Type B pancreatic cell (in vitro differentiated cells): ENCODE results near the gene PDE6A. TPM values are rescaled to one million over a fixed set of nuclear protein-coding genes. Genes with fewer than 3 reads are reported as not detected.

Experiments used
- DNase-seq: peaks from one replicate; pipeline ENCODE4 v3.0.0; 2021; ENCODE audit warnings: mixed read lengths; ENCODE audit not compliant: unreplicated experiment; ENCODE audit errors: extremely low spot score
- H3K27ac Mint-ChIP-seq: 2 replicates; pipeline ENCODE4 v1.8.0; 2021; ENCODE audit warnings: mild to moderate bottlenecking, mixed read lengths
- H3K27me3 Mint-ChIP-seq: 2 replicates; pipeline ENCODE4 v1.8.0; 2021; ENCODE audit warnings: mixed read lengths
- H3K36me3 Mint-ChIP-seq: 2 replicates; pipeline ENCODE4 v1.8.0; 2021; ENCODE audit warnings: mixed read lengths
- H3K4me1 Mint-ChIP-seq: one replicate; pipeline ENCODE4 v1.8.0; 2021; ENCODE audit warnings: mixed read lengths; ENCODE audit not compliant: unreplicated experiment
- H3K4me3 Mint-ChIP-seq: 2 replicates; pipeline ENCODE4 v1.8.0; 2021; ENCODE audit warnings: mild to moderate bottlenecking, mixed read lengths
- H3K9me3 Mint-ChIP-seq: 2 replicates; pipeline ENCODE4 v1.8.0; 2021; ENCODE audit warnings: mixed read lengths
- CTCF ChIP-seq: fragments of 200-600 bp; sonication (generic); conservative IDR thresholded peaks from 2 replicates; pipeline ENCODE4 v1.5.0; 2021; ENCODE audit warnings: antibody characterized with exemption, mild to moderate bottlenecking
- total RNA-seq: library from RNA; stranded (reverse); gene quantifications from 2 replicates; pipeline ENCODE4 v1.2.1, GENCODE V29; 2021; ENCODE audit warnings: low replicate concordance

PDE6A gene
- total RNA-seq, 1 donor from 2014 or later, result not detected

- Mint-ChIP-seq H3K36me3 (no peaks in the 10 kb centered on the region), H3K9me3 (no peaks in the 10 kb centered on the region), H3K27me3 (peaks cover 3% of the 10 kb centered on the region), H3K4me1 (peaks cover 19% of the 10 kb centered on the region), H3K27ac (peak overlapping the region; percentile 1), H3K4me3 (no peak overlapping the region)
- no peak for TF ChIP-seq CTCF
- DNase-seq, result no peak
Observed at GRCh38 chr5:149913436-149914419, 30.9 kb downstream of the PDE6A start.

- no peak for TF ChIP-seq CTCF
- Mint-ChIP-seq H3K27ac (no peak overlapping the region), H3K4me3 (no peak overlapping the region), H3K36me3 (no peaks in the 10 kb centered on the region), H3K9me3 (no peaks in the 10 kb centered on the region), H3K27me3 (peaks cover 3% of the 10 kb centered on the region), H3K4me1 (peaks cover 19% of the 10 kb centered on the region)
- DNase-seq, result no peak
Observed at GRCh38 chr5:149912226-149912871, 32.2 kb downstream of the PDE6A start.

GRCh38 chr5:149911031-149911430 is 33.6 kb downstream of the PDE6A start:
- Mint-ChIP-seq H3K36me3 (no peaks in the 10 kb centered on the region), H3K9me3 (no peaks in the 10 kb centered on the region), H3K27ac (no peak overlapping the region), H3K4me3 (no peak overlapping the region), H3K27me3 (peaks cover 3% of the 10 kb centered on the region), H3K4me1 (peaks cover 11% of the 10 kb centered on the region)
- no peak for DNase-seq
- TF ChIP-seq CTCF, result no peak

- H3K27ac Mint-ChIP-seq, result no peak overlapping the region
- H3K36me3 Mint-ChIP-seq, result no peaks in the 10 kb centered on the region
- peaks cover 7% of the 10 kb centered on the region for H3K4me1 Mint-ChIP-seq
- no peak overlapping the region for H3K4me3 Mint-ChIP-seq
- DNase-seq, result no peak
- H3K9me3 Mint-ChIP-seq, result no peaks in the 10 kb centered on the region
- peaks cover 3% of the 10 kb centered on the region for H3K27me3 Mint-ChIP-seq
- no peak for TF ChIP-seq CTCF
Observed at GRCh38 chr5:149907828-149908227, 36.8 kb downstream of the PDE6A start.

- Mint-ChIP-seq H3K36me3 (no peaks in the 10 kb centered on the region), H3K4me3 (no peak overlapping the region), H3K27ac (no peak overlapping the region), H3K4me1 (peaks cover 7% of the 10 kb centered on the region), H3K9me3 (no peaks in the 10 kb centered on the region), H3K27me3 (peaks cover under 1% of the 10 kb centered on the region)
- DNase-seq, result no peak
- TF ChIP-seq CTCF, result no peak
Observed at GRCh38 chr5:149904977-149905376, 39.6 kb downstream of the PDE6A start.
